Osteocyte (in vitro differentiated cells): ENCODE results near the gene WDR33. TPM values are rescaled to one million over a fixed set of nuclear protein-coding genes. Genes with fewer than 3 reads are reported as not detected.

ENCODE experiments used
- DNase-seq: peaks from one replicate; pipeline ENCODE4 v3.0.0; 2021; ENCODE audit warnings: mixed read lengths; ENCODE audit not compliant: unreplicated experiment; ENCODE audit errors: extremely low spot score
- H3K27ac Mint-ChIP-seq: one replicate; pipeline ENCODE4 v1.8.0; 2021; ENCODE audit warnings: mild to moderate bottlenecking, mixed read lengths; ENCODE audit not compliant: unreplicated experiment
- H3K27me3 Mint-ChIP-seq: one replicate; pipeline ENCODE4 v1.8.0; 2021; ENCODE audit warnings: mixed read lengths; ENCODE audit not compliant: unreplicated experiment
- H3K36me3 Mint-ChIP-seq: one replicate; pipeline ENCODE4 v1.8.0; 2021; ENCODE audit warnings: mixed read lengths; ENCODE audit not compliant: unreplicated experiment
- H3K4me1 Mint-ChIP-seq: one replicate; pipeline ENCODE4 v1.8.0; 2021; ENCODE audit warnings: mixed read lengths; ENCODE audit not compliant: unreplicated experiment
- H3K4me3 Mint-ChIP-seq: one replicate; pipeline ENCODE4 v1.8.0; 2021; ENCODE audit warnings: mild to moderate bottlenecking, moderate library complexity, mixed read lengths; ENCODE audit not compliant: unreplicated experiment
- H3K9me3 Mint-ChIP-seq: one replicate; pipeline ENCODE4 v1.8.0; 2021; ENCODE audit warnings: mixed read lengths; ENCODE audit not compliant: unreplicated experiment
- CTCF ChIP-seq: fragments of 200-600 bp; sonication (generic); IDR thresholded peaks from 2 replicates; pipeline ENCODE4 v1.5.0; 2021; ENCODE audit warnings: antibody characterized with exemption, mild to moderate bottlenecking, moderate library complexity
- total RNA-seq: library from RNA; stranded (reverse); gene quantifications from 2 replicates; pipeline ENCODE4 v1.2.1, GENCODE V29; 2021

Gene WDR33
- total RNA-seq, 1 donor from 2014 or later, result 43.3 TPM

- H3K27me3 Mint-ChIP-seq, result no peaks in the 10 kb centered on the region
- TF ChIP-seq CTCF, result no peak
- DNase-seq, result no peak
- no peaks in the 10 kb centered on the region for H3K9me3 Mint-ChIP-seq
- no peak overlapping the region for H3K27ac Mint-ChIP-seq
- peaks cover 37% of the 10 kb centered on the region for H3K36me3 Mint-ChIP-seq
- no peak overlapping the region for H3K4me3 Mint-ChIP-seq
- peaks cover 52% of the 10 kb centered on the region for H3K4me1 Mint-ChIP-seq
Measured at GRCh38 chr2:127704641-127705390, 106.2 kb downstream of the WDR33 start.

GRCh38 chr2:127703282-127703681 is 107.7 kb downstream of the WDR33 start:
- H3K4me3 Mint-ChIP-seq, result no peak overlapping the region
- H3K27ac Mint-ChIP-seq, result no peak overlapping the region

GRCh38 chr2:127702395-127703009 is 108.5 kb downstream of the WDR33 start:
- H3K36me3 Mint-ChIP-seq, result peaks cover 22% of the 10 kb centered on the region
- peak overlapping the region; percentile 91 for H3K27ac Mint-ChIP-seq
- peak overlapping the region; percentile 78 for H3K4me3 Mint-ChIP-seq
- no peaks in the 10 kb centered on the region for H3K9me3 Mint-ChIP-seq
- TF ChIP-seq CTCF, result no peak
- no peaks in the 10 kb centered on the region for H3K27me3 Mint-ChIP-seq
- H3K4me1 Mint-ChIP-seq, result peaks cover 42% of the 10 kb centered on the region
- no peak for DNase-seq

More at GRCh38 chr2:127703282-127703681, 107.7 kb downstream of the WDR33 start:
- no peak for TF ChIP-seq CTCF
- Mint-ChIP-seq H3K9me3 (no peaks in the 10 kb centered on the region), H3K36me3 (peaks cover 27% of the 10 kb centered on the region), H3K27me3 (no peaks in the 10 kb centered on the region), H3K4me1 (peaks cover 50% of the 10 kb centered on the region)
- DNase-seq, result no peak

- peaks cover 20% of the 10 kb centered on the region for H3K36me3 Mint-ChIP-seq
- DNase-seq, result peak; percentile 90
Measured at GRCh38 chr2:127701651-127702394, 109.1 kb downstream of the WDR33 start.

More at GRCh38 chr2:127701651-127702394, 109.1 kb downstream of the WDR33 start:
- H3K9me3 Mint-ChIP-seq, result no peaks in the 10 kb centered on the region
- H3K27me3 Mint-ChIP-seq, result no peaks in the 10 kb centered on the region
- H3K4me1 Mint-ChIP-seq, result peaks cover 41% of the 10 kb centered on the region
- peak; percentile 15 for TF ChIP-seq CTCF
- H3K27ac Mint-ChIP-seq, result peak overlapping the region; percentile 96
- peak overlapping the region; percentile 78 for H3K4me3 Mint-ChIP-seq
